HG03457 (cell line): ENCODE data around the gene MSMB.
"Not testable (repeated sequence)": the region's sequence is repeated elsewhere in the genome, so short reads cannot be mapped to it uniquely, and the experiment has no call there.

Experiments used
- ATAC-seq: cut with Tn5 transposase; IDR thresholded peaks from one replicate; pipeline ENCODE4 v1.9.1; 2021; ENCODE audit warnings: moderate number of reproducible peaks; ENCODE audit not compliant: unreplicated experiment

The MSMB gene

GRCh38 chr10:46046261-46046660 is at the start of gene MSMB:
Gene MSMB (minus strand): TSS chr10:46046269. CDS start chr10:46046237, 32 bp downstream.
- ATAC-seq, result no peak

GRCh38 chr10:46094931-46095750 is 49.1 kb upstream of the MSMB start:
- ATAC-seq, result no peak

- ATAC-seq, result no peak
Measured at GRCh38 chr10:46094197-46094500, 48.1 kb upstream of the MSMB start.

GRCh38 chr10:46093316-46094196 is 47.5 kb upstream of the MSMB start:
- ATAC-seq, result not testable (repeated sequence)

- no peak for ATAC-seq
Measured at GRCh38 chr10:46092524-46093081, 46.5 kb upstream of the MSMB start.

- no peak for ATAC-seq
Measured at GRCh38 chr10:46091828-46092523, 45.9 kb upstream of the MSMB start.

- ATAC-seq, result no peak
Measured at GRCh38 chr10:46091080-46091827, 45.2 kb upstream of the MSMB start.

- no peak for ATAC-seq
Measured at GRCh38 chr10:46090258-46090812, 44.3 kb upstream of the MSMB start.

- not testable (repeated sequence) for ATAC-seq
Measured at GRCh38 chr10:46087381-46087780, 41.3 kb upstream of the MSMB start.

GRCh38 chr10:46084321-46085165 is 38.5 kb upstream of the MSMB start:
- ATAC-seq, result no peak

- no peak for ATAC-seq
Measured at GRCh38 chr10:46080886-46081285, 34.8 kb upstream of the MSMB start.

- ATAC-seq, result no peak
Measured at GRCh38 chr10:46079831-46080585, 33.9 kb upstream of the MSMB start.

- ATAC-seq, result no peak
Measured at GRCh38 chr10:46077731-46078413, 31.8 kb upstream of the MSMB start.

- no peak for ATAC-seq
Measured at GRCh38 chr10:46077141-46077554, 31.1 kb upstream of the MSMB start.

- ATAC-seq, result no peak
Measured at GRCh38 chr10:46075869-46076268, 29.8 kb upstream of the MSMB start.

GRCh38 chr10:46074196-46074946 is 28.3 kb upstream of the MSMB start:
- no peak for ATAC-seq

- no peak for ATAC-seq
Measured at GRCh38 chr10:46073564-46073963, 27.5 kb upstream of the MSMB start.
